Measurements from ENCODE around the gene TMEM175.

Gene TMEM175

DNA sequence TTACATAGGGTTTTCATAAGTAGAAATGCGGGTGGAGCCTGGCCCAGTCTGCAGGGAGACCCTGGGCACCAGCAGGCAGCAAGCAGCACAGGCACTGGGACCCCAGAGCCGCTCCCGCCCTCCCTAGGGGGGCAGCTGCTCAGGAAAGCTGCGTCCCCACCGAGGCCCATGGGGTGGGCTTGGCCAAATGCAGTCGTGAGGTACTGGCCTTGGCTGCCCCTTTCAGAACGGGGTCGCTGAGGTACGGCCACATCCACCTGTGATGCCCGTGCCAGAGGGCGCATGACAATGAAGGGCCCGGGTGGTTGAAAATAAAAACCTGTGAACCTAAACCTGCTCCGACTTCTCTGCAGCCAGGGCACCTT, 16.7 kb downstream of the TMEM175 start:
- TF ChIP-seq, protein P1, sequence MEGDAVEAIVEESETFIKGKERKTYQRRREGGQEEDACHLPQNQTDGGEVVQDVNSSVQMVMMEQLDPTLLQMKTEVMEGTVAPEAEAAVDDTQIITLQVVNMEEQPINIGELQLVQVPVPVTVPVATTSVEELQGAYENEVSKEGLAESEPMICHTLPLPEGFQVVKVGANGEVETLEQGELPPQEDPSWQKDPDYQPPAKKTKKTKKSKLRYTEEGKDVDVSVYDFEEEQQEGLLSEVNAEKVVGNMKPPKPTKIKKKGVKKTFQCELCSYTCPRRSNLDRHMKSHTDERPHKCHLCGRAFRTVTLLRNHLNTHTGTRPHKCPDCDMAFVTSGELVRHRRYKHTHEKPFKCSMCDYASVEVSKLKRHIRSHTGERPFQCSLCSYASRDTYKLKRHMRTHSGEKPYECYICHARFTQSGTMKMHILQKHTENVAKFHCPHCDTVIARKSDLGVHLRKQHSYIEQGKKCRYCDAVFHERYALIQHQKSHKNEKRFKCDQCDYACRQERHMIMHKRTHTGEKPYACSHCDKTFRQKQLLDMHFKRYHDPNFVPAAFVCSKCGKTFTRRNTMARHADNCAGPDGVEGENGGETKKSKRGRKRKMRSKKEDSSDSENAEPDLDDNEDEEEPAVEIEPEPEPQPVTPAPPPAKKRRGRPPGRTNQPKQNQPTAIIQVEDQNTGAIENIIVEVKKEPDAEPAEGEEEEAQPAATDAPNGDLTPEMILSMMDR (IDR thresholded peaks at IDR 0.05): no peak
- peak in 1 of 2 donors; percentile 34 for DNase-seq
- Histone ChIP-seq H3K4me1 (peaks cover 0 to 4% (median 0%) of the 10 kb centered on the region in 4 donors), H3K27ac (no peak overlapping the region), H3K27me3 (no peaks in the 10 kb centered on the region), H3K4me3 (no peak overlapping the region), H3K9me3 (no peaks in the 10 kb centered on the region), H3K36me3 (peaks cover 6 to 29% (median 19%) of the 10 kb centered on the region in 3 donors)
- intact Hi-C loops (cut with DNase I; ENCODE audit: low total_unique reads): no loop called here

DNA sequence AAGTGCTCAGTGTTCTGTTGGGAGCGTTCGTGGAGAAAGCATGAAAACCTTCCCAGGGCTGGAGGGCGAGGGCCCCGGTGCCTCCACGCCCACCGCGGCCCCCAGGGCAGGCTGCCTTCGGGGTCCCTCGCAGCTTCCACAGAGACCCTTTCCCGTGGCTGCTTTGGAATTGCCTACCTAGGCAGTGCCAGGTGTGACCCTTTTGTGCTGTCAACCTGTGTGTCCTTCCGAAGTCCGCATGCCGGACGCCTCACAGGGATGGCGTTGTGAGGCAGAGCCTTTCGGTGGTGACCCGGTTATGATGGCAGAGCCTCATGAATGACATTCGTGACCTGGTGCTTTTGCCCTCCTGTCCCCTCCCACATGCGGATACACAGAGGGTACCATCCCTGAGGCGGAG, 17.4 kb downstream of the TMEM175 start:
- no peak overlapping the region for H3K4me3 ChIP-seq
- peak; percentile 15 to 39 for DNase-seq
- TF ChIP-seq, protein P1 (IDR thresholded peaks at IDR 0.05): no peak
- intact Hi-C loops (cut with DNase I; ENCODE audit: low total_unique reads): no loop called here
- H3K9me3 ChIP-seq: no peaks in the 10 kb centered on the region
- no peaks in the 10 kb centered on the region for H3K27me3 ChIP-seq
- peaks cover 0 to 4% (median 0%) of the 10 kb centered on the region in 4 donors for H3K4me1 ChIP-seq
- H3K36me3 ChIP-seq: peaks cover 6 to 36% (median 23%) of the 10 kb centered on the region in 3 donors
- no peak overlapping the region for H3K27ac ChIP-seq

DNA sequence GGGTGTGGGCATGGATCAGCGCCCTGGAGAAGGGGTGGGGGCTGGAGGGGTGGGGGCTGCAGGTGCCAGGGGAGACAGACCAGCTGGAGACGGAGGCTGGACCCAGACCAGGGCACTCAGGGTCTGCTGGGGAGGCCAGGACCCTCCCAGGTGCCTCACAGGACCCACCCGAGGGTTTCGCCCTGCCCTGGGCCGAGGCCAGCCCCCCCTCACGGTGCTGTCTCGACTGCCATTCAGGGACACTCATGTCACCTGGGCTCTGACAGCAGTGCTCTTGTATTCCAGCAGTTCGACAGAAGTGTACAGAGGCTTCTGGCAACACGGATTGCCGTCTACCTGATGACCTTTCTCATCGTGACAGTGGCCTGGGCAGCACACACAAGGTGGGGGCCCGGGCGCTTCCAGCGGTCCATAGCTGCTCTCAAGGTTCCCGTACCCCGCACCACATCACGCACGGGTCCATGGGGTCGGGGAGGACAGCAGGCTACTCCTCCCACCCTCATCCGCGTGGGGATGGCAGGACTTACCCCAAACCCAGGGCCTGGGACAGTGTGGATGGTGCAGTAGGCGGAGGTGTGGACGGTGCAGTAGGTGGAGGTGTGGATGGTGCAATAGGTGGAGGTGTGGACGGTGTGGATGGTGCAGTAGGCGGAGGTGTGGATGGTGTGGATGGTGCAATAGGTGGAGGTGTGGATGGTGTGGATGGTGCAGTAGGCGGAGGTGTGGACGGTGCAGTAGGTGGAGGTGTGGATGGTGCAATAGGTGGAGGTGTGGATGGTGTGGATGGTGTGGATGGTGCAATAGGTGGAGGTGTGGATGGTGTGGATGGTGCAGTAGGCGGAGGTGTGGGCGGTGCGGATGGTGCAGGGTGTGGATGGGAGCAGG, 18.1 kb downstream of the TMEM175 start:
- H3K36me3 ChIP-seq: peaks cover 6 to 44% (median 31%) of the 10 kb centered on the region in 3 donors
- H3K9me3 ChIP-seq: no peaks in the 10 kb centered on the region
- H3K4me3 ChIP-seq: no peak overlapping the region
- TF ChIP-seq, protein P1 (IDR thresholded peaks at IDR 0.05): no peak
- intact Hi-C loops (cut with DNase I; ENCODE audit: low total_unique reads): no loop called here
- H3K27ac ChIP-seq: no peak overlapping the region
- DNase-seq: peak; percentile 12 to 40
- H3K27me3 ChIP-seq: no peaks in the 10 kb centered on the region
- peaks cover 0 to 4% (median 0%) of the 10 kb centered on the region in 4 donors for H3K4me1 ChIP-seq

DNA sequence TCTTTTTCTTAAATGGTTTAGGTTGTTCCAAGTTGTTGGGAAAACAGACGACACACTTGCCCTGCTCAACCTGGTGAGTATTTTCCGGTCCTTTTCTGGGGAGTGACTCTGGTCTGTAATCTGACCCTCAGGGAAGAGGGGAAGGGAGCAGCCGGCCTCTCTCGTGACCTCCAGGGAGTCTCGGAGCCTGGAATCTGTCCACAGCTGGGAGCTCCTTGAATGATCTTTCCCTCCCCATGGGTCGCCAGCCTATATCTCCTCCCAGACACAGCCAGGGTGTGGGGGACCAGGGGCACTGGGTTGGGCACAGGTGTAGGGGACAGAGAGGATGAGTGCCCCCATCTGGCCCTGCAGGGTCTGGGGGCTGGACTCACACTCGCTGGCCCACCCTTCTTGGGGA, 18.9 kb downstream of the TMEM175 start:
- H3K27me3 ChIP-seq: no peaks in the 10 kb centered on the region
- intact Hi-C loops (cut with DNase I; ENCODE audit: low total_unique reads): no loop called here
- no peak for DNase-seq
- H3K36me3 ChIP-seq: peaks cover 6 to 52% (median 37%) of the 10 kb centered on the region in 3 donors
- TF ChIP-seq, protein P1 (IDR thresholded peaks at IDR 0.05): no peak
- H3K4me3 ChIP-seq: no peak overlapping the region
- H3K27ac ChIP-seq: no peak overlapping the region
- H3K9me3 ChIP-seq: no peaks in the 10 kb centered on the region
- peaks cover 0 to 4% (median 0%) of the 10 kb centered on the region in 4 donors for H3K4me1 ChIP-seq

DNA sequence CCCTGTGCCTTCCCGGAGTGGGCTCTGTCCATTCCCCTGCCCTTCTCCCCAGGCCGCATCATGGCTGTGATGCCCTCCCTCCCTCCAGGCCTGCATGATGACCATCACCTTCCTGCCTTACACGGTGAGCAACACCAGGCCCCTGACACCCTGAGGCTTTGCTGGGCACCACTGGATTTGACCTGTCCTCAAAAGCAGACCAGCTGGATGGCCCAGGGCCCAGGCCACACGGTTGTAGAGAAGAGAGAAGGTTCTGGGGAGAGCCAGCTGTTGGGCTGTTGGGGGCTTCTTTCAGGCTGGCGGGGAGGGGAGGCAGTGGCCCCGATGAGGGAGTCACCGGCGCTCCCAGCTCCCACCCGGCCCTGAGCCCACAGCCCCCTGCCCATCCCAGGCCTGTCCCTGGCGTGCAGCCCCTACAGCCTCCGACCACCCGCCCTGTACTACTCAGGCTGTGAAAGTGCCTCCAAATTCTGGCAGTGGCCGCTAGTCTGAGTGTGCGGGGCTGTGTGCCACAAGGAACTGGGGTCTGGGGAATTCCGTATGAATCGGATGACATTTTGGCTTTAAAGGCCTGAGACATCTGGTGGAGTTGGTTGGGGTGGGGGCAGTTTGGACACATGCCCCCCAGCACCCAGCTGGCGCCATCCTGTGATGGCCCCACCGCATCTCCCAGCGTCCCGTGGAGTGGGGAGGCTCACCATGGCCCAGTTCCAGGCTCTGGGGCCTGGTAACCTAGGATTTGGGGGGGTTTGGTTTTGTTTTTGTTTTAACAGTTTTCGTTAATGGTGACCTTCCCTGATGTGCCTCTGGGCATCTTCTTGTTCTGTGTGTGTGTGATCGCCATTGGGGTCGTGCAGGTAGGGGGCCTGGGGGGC, 19.6 kb downstream of the TMEM175 start:
- peak; percentile 13 to 59 for DNase-seq
- intact Hi-C loops (cut with DNase I; ENCODE audit: low total_unique reads): no loop called here
- H3K36me3 ChIP-seq: peaks cover 6 to 58% (median 41%) of the 10 kb centered on the region in 3 donors

More for the DNA sequence above, 19.6 kb downstream of the TMEM175 start:
- Histone ChIP-seq H3K27me3 (no peaks in the 10 kb centered on the region), H3K4me3 (no peak overlapping the region), H3K27ac (no peak overlapping the region), H3K4me1 (peaks cover 0 to under 1% (median 0%) of the 10 kb centered on the region in 4 donors), H3K9me3 (no peaks in the 10 kb centered on the region)
- TF ChIP-seq, protein P1 (IDR thresholded peaks at IDR 0.05): no peak

All from tibial artery (tissue), 4 donors.